ENCODE results near the gene PLEKHJ1. TPM values are rescaled to one million over a fixed set of nuclear protein-coding genes. Genes with fewer than 3 reads are reported as not detected.

Gene PLEKHJ1
- total RNA-seq, 1 experiment from 2014 or later: 94.8 TPM

DNA sequence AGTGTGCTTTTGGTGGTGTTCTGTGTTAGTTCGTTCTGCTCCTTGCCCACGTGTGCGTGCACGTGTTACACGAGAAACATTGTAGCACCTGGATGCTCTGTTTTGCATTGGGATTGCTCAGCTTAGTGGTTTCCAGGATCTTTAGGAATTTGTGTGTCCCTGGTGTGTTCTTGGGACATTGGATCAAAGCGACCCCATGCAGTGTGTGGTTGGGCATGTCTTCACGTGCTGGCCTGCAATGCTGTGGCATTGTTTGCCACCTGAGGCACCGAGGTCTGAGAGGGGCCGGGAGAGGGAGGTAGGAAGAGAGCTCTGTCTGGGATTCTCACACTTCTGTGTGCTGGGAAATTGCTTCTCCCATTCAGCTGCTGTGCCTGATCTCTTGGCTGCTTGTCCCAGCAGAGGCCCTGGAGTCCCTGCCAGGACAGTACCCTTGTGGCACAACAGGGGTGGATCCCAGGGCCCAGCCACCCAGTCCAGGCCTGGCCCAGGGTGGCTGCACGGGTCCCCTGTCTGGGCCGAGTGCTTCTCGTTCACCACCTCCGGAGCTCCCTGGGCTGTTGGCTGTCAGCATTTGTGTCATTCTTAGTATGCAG, 11.3 kb downstream of the PLEKHJ1 start:
- Histone ChIP-seq H3F3A (ENCODE audit: low read length, unreplicated experiment) (no peaks in the 10 kb centered on the region), H3K9ac (ENCODE audit: low read length) (no peak overlapping the region), H3K27me3 (ENCODE audit: low read length) (no peaks in the 10 kb centered on the region), H3K4me2 (ENCODE audit: low read length) (no peak overlapping the region), H3K4me1 (ENCODE audit: insufficient read depth, low read length) (no peaks in the 10 kb centered on the region), H3K27ac (ENCODE audit: low read length) (no peak overlapping the region), H3K36me3 (ENCODE audit: low read depth, low read length) (peaks cover 2% of the 10 kb centered on the region; the same call in 1 of the 2 replicates), H2AFZ (ENCODE audit: low read length) (no peak overlapping the region), H4K20me1 (ENCODE audit: low read length) (no peaks in the 10 kb centered on the region), H3K9me2 (replicated peaks; ENCODE audit: low read length) (no peaks in the 10 kb centered on the region), H3K4me3 (ENCODE audit: low read length) (no peak overlapping the region), H3K79me2 (ENCODE audit: low read length) (no peaks in the 10 kb centered on the region), H3K9me3 (ENCODE audit: low read length) (no peaks in the 10 kb centered on the region)
- TF ChIP-seq EZH2phosphoT487 (IDR thresholded peaks at IDR 0.05; ENCODE audit: borderline replicate concordance, low read length): no peak
- TF ChIP-seq, protein P1, sequence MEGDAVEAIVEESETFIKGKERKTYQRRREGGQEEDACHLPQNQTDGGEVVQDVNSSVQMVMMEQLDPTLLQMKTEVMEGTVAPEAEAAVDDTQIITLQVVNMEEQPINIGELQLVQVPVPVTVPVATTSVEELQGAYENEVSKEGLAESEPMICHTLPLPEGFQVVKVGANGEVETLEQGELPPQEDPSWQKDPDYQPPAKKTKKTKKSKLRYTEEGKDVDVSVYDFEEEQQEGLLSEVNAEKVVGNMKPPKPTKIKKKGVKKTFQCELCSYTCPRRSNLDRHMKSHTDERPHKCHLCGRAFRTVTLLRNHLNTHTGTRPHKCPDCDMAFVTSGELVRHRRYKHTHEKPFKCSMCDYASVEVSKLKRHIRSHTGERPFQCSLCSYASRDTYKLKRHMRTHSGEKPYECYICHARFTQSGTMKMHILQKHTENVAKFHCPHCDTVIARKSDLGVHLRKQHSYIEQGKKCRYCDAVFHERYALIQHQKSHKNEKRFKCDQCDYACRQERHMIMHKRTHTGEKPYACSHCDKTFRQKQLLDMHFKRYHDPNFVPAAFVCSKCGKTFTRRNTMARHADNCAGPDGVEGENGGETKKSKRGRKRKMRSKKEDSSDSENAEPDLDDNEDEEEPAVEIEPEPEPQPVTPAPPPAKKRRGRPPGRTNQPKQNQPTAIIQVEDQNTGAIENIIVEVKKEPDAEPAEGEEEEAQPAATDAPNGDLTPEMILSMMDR (conservative IDR thresholded peaks at IDR 0.05; ENCODE audit: low read depth, low read length): no peak
- TF ChIP-seq EZH2 (IDR thresholded peaks at IDR 0.05; ENCODE audit: low read length, unreplicated experiment): no peak
- ATAC-seq (no peak), DNase-seq (no peak)
- BruUV-seq (replicated peaks): no TSS peak
- ChIA-PET POLR2A (ENCODE audit: unreplicated experiment) (no interaction called here), CTCF (no interaction called here)
- intact Hi-C loops (cut with micrococcal nuclease): no loop called here

DNA sequence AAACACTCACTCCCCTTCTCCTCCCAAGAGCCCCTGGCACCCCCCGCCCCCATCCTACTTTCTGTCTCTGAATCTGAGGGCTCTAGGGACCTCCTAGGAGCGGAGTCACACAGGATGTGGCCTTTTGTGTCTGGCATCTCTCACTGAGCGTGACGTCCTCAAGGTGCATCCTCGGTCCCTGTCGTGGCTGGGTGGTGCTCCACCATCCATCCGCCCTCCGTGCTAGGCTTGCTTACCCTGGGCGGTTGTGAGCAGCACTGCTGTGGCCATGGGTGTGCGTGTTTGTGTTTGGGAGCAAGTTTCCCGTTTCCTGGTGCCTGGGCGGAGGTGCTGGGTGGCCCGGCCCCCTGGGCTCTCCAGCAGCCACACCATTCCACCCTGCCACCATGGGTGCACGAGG, 12.2 kb downstream of the PLEKHJ1 start:
- ATAC-seq (no peak), DNase-seq (no peak)
- no peaks in the 10 kb centered on the region for H3K27me3 ChIP-seq (ENCODE audit: low read length)
- no peak overlapping the region for H3K9ac ChIP-seq (ENCODE audit: low read length)
- H3K4me1 ChIP-seq (ENCODE audit: insufficient read depth, low read length): no peaks in the 10 kb centered on the region
- no peaks in the 10 kb centered on the region for H3K9me3 ChIP-seq (ENCODE audit: low read length)
- no TSS peak for BruUV-seq (replicated peaks)
- H3K4me2 ChIP-seq (ENCODE audit: low read length): no peak overlapping the region
- TF ChIP-seq EZH2phosphoT487 (IDR thresholded peaks at IDR 0.05; ENCODE audit: borderline replicate concordance, low read length) (no peak), EZH2 (IDR thresholded peaks at IDR 0.05; ENCODE audit: low read length, unreplicated experiment) (no peak)
- TF ChIP-seq, protein P1 (conservative IDR thresholded peaks at IDR 0.05; ENCODE audit: low read depth, low read length): no peak
- peaks cover 2% of the 10 kb centered on the region; the same call in 1 of the 2 replicates for H3K36me3 ChIP-seq (ENCODE audit: low read depth, low read length)
- no peaks in the 10 kb centered on the region for H3F3A ChIP-seq (ENCODE audit: low read length, unreplicated experiment)
- H3K27ac ChIP-seq (ENCODE audit: low read length): no peak overlapping the region
- intact Hi-C loops (cut with micrococcal nuclease): no loop called here
- no peaks in the 10 kb centered on the region for H3K79me2 ChIP-seq (ENCODE audit: low read length)
- H3K9me2 ChIP-seq (replicated peaks; ENCODE audit: low read length): no peaks in the 10 kb centered on the region
- POLR2A ChIA-PET (ENCODE audit: unreplicated experiment): no interaction called here
- no peak overlapping the region for H2AFZ ChIP-seq (ENCODE audit: low read length)
- no peaks in the 10 kb centered on the region for H4K20me1 ChIP-seq (ENCODE audit: low read length)
- H3K4me3 ChIP-seq (ENCODE audit: low read length): no peak overlapping the region
- CTCF ChIA-PET: no interaction called here

DNA sequence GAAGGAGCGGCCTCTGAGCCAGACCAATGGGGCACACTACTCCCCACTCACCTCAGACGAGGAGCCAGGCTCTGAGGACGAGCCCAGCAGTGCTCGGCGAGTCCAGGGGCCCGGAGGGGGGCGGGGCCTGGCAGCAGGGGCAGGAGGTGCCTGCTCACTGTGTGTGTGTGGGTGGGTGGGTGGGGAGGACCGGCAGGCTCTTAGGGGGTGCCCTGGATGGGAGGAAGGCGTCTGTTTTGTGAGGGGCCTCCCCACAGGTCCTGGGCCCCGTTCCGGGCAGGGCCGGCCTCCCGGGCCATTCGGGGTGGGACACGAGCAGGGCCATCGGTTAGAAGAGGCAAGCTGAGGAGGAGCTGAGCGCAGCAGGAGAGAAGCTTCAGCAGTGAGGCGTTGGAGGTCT, 12.7 kb downstream of the PLEKHJ1 start:
- TF ChIP-seq, protein P1 (conservative IDR thresholded peaks at IDR 0.05; ENCODE audit: low read depth, low read length): no peak
- no peak for TF ChIP-seq EZH2phosphoT487 (IDR thresholded peaks at IDR 0.05; ENCODE audit: borderline replicate concordance, low read length)
- TF ChIP-seq EZH2 (IDR thresholded peaks at IDR 0.05; ENCODE audit: low read length, unreplicated experiment): no peak
- POLR2A ChIA-PET (ENCODE audit: unreplicated experiment): no interaction called here
- H3K9me3 ChIP-seq (ENCODE audit: low read length): no peaks in the 10 kb centered on the region
- no peak overlapping the region for H3K4me3 ChIP-seq (ENCODE audit: low read length)
- intact Hi-C loops (cut with micrococcal nuclease): no loop called here
- ATAC-seq (no peak), DNase-seq (no peak)
- peaks cover 2% of the 10 kb centered on the region; the same call in 1 of the 2 replicates for H3K36me3 ChIP-seq (ENCODE audit: low read depth, low read length)
- H3K4me1 ChIP-seq (ENCODE audit: insufficient read depth, low read length): no peaks in the 10 kb centered on the region
- H3K9ac ChIP-seq (ENCODE audit: low read length): no peak overlapping the region
- no peaks in the 10 kb centered on the region for H3F3A ChIP-seq (ENCODE audit: low read length, unreplicated experiment)
- H3K27ac ChIP-seq (ENCODE audit: low read length): no peak overlapping the region
- no TSS peak for BruUV-seq (replicated peaks)
- no peak overlapping the region for H3K4me2 ChIP-seq (ENCODE audit: low read length)
- H2AFZ ChIP-seq (ENCODE audit: low read length): no peak overlapping the region
- H3K27me3 ChIP-seq (ENCODE audit: low read length): no peaks in the 10 kb centered on the region
- H4K20me1 ChIP-seq (ENCODE audit: low read length): no peaks in the 10 kb centered on the region
- CTCF ChIA-PET: no interaction called here
- no peaks in the 10 kb centered on the region for H3K9me2 ChIP-seq (replicated peaks; ENCODE audit: low read length)
- H3K79me2 ChIP-seq (ENCODE audit: low read length): no peaks in the 10 kb centered on the region
